GM21526 (cell line): ENCODE measurements around the gene SHANK1.

ENCODE experiments used
- ATAC-seq: cut with Tn5 transposase; IDR thresholded peaks from one replicate; pipeline ENCODE4 v1.9.1; 2021; ENCODE audit warnings: moderate library complexity; ENCODE audit not compliant: unreplicated experiment, low FRiP score

The SHANK1 gene

GRCh38 chr19:50729894-50730293 is 10.3 kb upstream of the SHANK1 start:
- ATAC-seq: no peak

GRCh38 chr19:50728084-50728737 is 8.6 kb upstream of the SHANK1 start:
- ATAC-seq: no peak

GRCh38 chr19:50725911-50726230 is 6.3 kb upstream of the SHANK1 start:
- no peak for ATAC-seq

- peak; percentile 16 for ATAC-seq
Measured at GRCh38 chr19:50725218-50725910, 5.8 kb upstream of the SHANK1 start.

GRCh38 chr19:50724522-50725217 is 5.1 kb upstream of the SHANK1 start:
- peak; percentile 62 for ATAC-seq

GRCh38 chr19:50723735-50724521 is 4.3 kb upstream of the SHANK1 start:
- ATAC-seq: no peak

- ATAC-seq: no peak
Measured at GRCh38 chr19:50723069-50723468, 3.5 kb upstream of the SHANK1 start, which contains the start of gene CLEC11A. Gene CLEC11A (plus strand): TSS chr19:50723364. CDS start chr19:50723526, 162 bp downstream.

GRCh38 chr19:50722201-50723013 is 2.8 kb upstream of the SHANK1 start:
- ATAC-seq: no peak

GRCh38 chr19:50721441-50722137 is 2.0 kb upstream of the SHANK1 start:
- no peak for ATAC-seq

- no peak for ATAC-seq
Measured at GRCh38 chr19:50720921-50721381, 1.3 kb upstream of the SHANK1 start.

GRCh38 chr19:50720181-50720920 is 749 bp upstream of the SHANK1 start:
- no peak for ATAC-seq

- ATAC-seq: no peak
Measured at GRCh38 chr19:50719119-50719435, 525 bp downstream of the SHANK1 start.

- ATAC-seq: no peak
Measured at GRCh38 chr19:50718255-50719118, 1.1 kb downstream of the SHANK1 start.

- no peak for ATAC-seq
Measured at GRCh38 chr19:50717891-50718254, 1.7 kb downstream of the SHANK1 start.

GRCh38 chr19:50717026-50717723 is 2.4 kb downstream of the SHANK1 start:
- ATAC-seq: no peak

GRCh38 chr19:50716178-50717025 is 3.2 kb downstream of the SHANK1 start:
- ATAC-seq: no peak
